PC-3 (cell line): ENCODE measurements around the gene SLC39A11. TPM values are rescaled to one million over a fixed set of nuclear protein-coding genes. Genes with fewer than 3 reads are reported as not detected.
A peak's percentile ranks its signal among the peaks of the same experiment; 100 is the strongest.

Experiments used
- ATAC-seq: fragments of 200-7000 bp; cut with Tn5 transposase; 2 replicates; pipeline ENCODE4 v1.9.1; 2020; ENCODE audit warnings: mild to moderate bottlenecking, moderate library complexity
- BruUV-seq: library from RNA; stranded (reverse); fragments of 400-500 nt; replicated peaks from 2 replicates; lab custom pipeline; 2021; lab: Mats Ljungman, UMichigan
- CTCF ChIA-PET: fragments of 300-600 bp; sonication (Branson Sonifier 250); formaldehyde crosslinking; loops from one replicate; lab custom pipeline; 2022; ENCODE audit warnings: antibody characterized with exemption; lab: Charles Lee
- POLR2A ChIA-PET: fragments of 300-600 bp; sonication (Branson Sonifier 250); formaldehyde crosslinking; loops from one replicate; lab custom pipeline; 2022; ENCODE audit warnings: antibody characterized with exemption; ENCODE audit not compliant: unreplicated experiment; lab: Charles Lee
- DNase-seq: peaks from one replicate; pipeline ENCODE4 v3.0.0-alpha.2; 2015
- H2AFZ ChIP-seq: fragments of 300-600 bp; sonication (generic); 2 replicates; pipeline ENCODE4 v1.6.0; 2016; ENCODE audit warnings: antibody characterized with exemption, low read length
- H3F3A ChIP-seq: fragments of 300-600 bp; sonication (generic); one replicate; pipeline ENCODE4 v1.6.0; 2017; ENCODE audit warnings: antibody characterized with exemption, low read length, control low read depth, mild to moderate bottlenecking; ENCODE audit not compliant: unreplicated experiment
- H3K27ac ChIP-seq: fragments of 300-600 bp; sonication (generic); 2 replicates; pipeline ENCODE4 v1.5.1; 2016; ENCODE audit warnings: mild to moderate bottlenecking, low read length
- H3K27me3 ChIP-seq: fragments of 300-600 bp; sonication (generic); 2 replicates; pipeline ENCODE4 v1.6.1; 2016; ENCODE audit warnings: low read length, mixed read lengths
- H3K36me3 ChIP-seq: fragments of 300-600 bp; sonication (generic); 2 replicates; pipeline ENCODE4 v1.6.1; 2016; ENCODE audit warnings: low read depth, mixed run types, low read length, mixed read lengths
- H3K4me1 ChIP-seq: fragments of 300-600 bp; sonication (generic); 2 replicates; pipeline ENCODE4 v1.5.1; 2016; ENCODE audit warnings: low read length; ENCODE audit not compliant: insufficient read depth
- H3K4me2 ChIP-seq: fragments of 300-600 bp; sonication (generic); 2 replicates; pipeline ENCODE4 v1.6.0; 2016; ENCODE audit warnings: low read length
- H3K4me3 ChIP-seq: fragments of 300-600 bp; sonication (generic); 2 replicates; pipeline ENCODE4 v1.5.1; 2016; ENCODE audit warnings: mild to moderate bottlenecking, low read length, mixed read lengths
- H3K79me2 ChIP-seq: fragments of 300-600 bp; sonication (generic); 2 replicates; pipeline ENCODE4 v1.6.1; 2017; ENCODE audit warnings: low read length, mixed read lengths
- H3K9ac ChIP-seq: fragments of 300-600 bp; sonication (generic); 2 replicates; pipeline ENCODE4 v1.6.0; 2016; ENCODE audit warnings: mild to moderate bottlenecking, low read length
- H3K9me2 ChIP-seq: fragments of 300-600 bp; sonication (generic); replicated peaks from 2 replicates; pipeline ENCODE4 v1.6.1; 2016; ENCODE audit warnings: mixed run types, low read length, mixed read lengths
- H3K9me3 ChIP-seq: fragments of 300-600 bp; sonication (generic); 2 replicates; pipeline ENCODE4 v1.6.1; 2016; ENCODE audit warnings: low read length, mixed read lengths
- H4K20me1 ChIP-seq: fragments of 300-600 bp; sonication (generic); 2 replicates; pipeline ENCODE4 v1.6.1; 2016; ENCODE audit warnings: low read length, mixed read lengths
- EZH2 ChIP-seq: fragments of 300-600 bp; sonication (generic); IDR thresholded peaks from one replicate; pipeline ENCODE4 v1.6.1; 2017; ENCODE audit warnings: antibody characterized with exemption, mild to moderate bottlenecking, low read length; ENCODE audit not compliant: unreplicated experiment
- EZH2phosphoT487 ChIP-seq: fragments of 300-600 bp; sonication (generic); IDR thresholded peaks from 2 replicates; pipeline ENCODE4 v1.6.1; 2018; ENCODE audit warnings: mild to moderate bottlenecking, antibody characterized with exemption, low read length, borderline replicate concordance
- intact Hi-C: fragments of 100-400 bp; cut with micrococcal nuclease; formaldehyde crosslinking; loops from 2 replicates; pipeline ENCODE4 v1.9.0; 2023
- total RNA-seq: library from RNA; depleted of rRNA; stranded (reverse); fragments of >200 nt; gene quantifications from 2 replicates; pipeline ENCODE4 v1.2.3, GENCODE V29; 2014
- TF ChIP-seq, protein P1 (sequence below): fragments of 300-600 bp; sonication (generic); conservative IDR thresholded peaks from 2 replicates; pipeline ENCODE4 v1.5.1; 2017; ENCODE audit warnings: antibody characterized with exemption, low read depth, mild to moderate bottlenecking, low read length

SLC39A11 gene
- total RNA-seq, 1 experiment from 2014 or later = 37.7 TPM

DNA sequence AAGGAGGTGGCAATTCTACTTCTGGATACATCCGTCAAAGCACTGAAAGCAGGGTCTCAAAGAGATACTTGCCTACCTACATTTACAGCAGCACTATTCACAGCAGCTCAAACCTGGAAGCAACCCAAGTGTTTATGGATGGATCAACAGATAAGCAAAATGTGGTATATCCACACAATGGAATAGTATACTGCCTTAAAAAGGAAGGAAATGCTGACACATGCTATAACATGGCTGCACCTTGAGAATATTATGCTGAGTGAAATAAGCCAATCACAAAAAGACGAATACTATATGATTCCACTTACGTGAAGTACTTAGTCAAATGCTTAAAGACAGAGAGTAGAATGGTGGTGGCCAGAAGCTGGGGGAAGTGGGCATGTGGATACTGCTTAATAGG, 336.2 kb downstream of the SLC39A11 start:
- no TSS peak for BruUV-seq
- no peaks in the 10 kb centered on the region for H3F3A ChIP-seq
- intact Hi-C loops = no loop called here
- no peaks in the 10 kb centered on the region for H3K79me2 ChIP-seq
- POLR2A ChIA-PET = no interaction called here
- no peak overlapping the region for H3K4me2 ChIP-seq
- H3K27me3 ChIP-seq = no peaks in the 10 kb centered on the region
- no peak overlapping the region for H3K4me3 ChIP-seq
- DNase-seq (no peak), ATAC-seq (no peak)
- CTCF ChIA-PET = no interaction called here
- TF ChIP-seq, protein P1, sequence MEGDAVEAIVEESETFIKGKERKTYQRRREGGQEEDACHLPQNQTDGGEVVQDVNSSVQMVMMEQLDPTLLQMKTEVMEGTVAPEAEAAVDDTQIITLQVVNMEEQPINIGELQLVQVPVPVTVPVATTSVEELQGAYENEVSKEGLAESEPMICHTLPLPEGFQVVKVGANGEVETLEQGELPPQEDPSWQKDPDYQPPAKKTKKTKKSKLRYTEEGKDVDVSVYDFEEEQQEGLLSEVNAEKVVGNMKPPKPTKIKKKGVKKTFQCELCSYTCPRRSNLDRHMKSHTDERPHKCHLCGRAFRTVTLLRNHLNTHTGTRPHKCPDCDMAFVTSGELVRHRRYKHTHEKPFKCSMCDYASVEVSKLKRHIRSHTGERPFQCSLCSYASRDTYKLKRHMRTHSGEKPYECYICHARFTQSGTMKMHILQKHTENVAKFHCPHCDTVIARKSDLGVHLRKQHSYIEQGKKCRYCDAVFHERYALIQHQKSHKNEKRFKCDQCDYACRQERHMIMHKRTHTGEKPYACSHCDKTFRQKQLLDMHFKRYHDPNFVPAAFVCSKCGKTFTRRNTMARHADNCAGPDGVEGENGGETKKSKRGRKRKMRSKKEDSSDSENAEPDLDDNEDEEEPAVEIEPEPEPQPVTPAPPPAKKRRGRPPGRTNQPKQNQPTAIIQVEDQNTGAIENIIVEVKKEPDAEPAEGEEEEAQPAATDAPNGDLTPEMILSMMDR = no peak
- TF ChIP-seq EZH2phosphoT487 (no peak), EZH2 (no peak)
- H3K4me1 ChIP-seq = peaks cover 10% of the 10 kb centered on the region
- H3K27ac ChIP-seq = no peak overlapping the region
- H3K9me2 ChIP-seq = no peaks in the 10 kb centered on the region
- no peaks in the 10 kb centered on the region for H3K9me3 ChIP-seq
- no peak overlapping the region for H2AFZ ChIP-seq
- no peak overlapping the region for H3K9ac ChIP-seq
- no peaks in the 10 kb centered on the region for H3K36me3 ChIP-seq
- H4K20me1 ChIP-seq = no peaks in the 10 kb centered on the region

- Histone ChIP-seq H3K4me2 (0 out of 2 replicates have a peak overlapping the region, but pooled peaks have one; percentile 7), H3K79me2 (no peaks in the 10 kb centered on the region), H3K27ac (peak overlapping the region; percentile 20), H3K9me2 (no peaks in the 10 kb centered on the region), H4K20me1 (no peaks in the 10 kb centered on the region), H3K9ac (no peak overlapping the region), H3F3A (no peaks in the 10 kb centered on the region), H2AFZ (peak overlapping the region; percentile 6), H3K4me1 (peaks cover 10% of the 10 kb centered on the region), H3K36me3 (no peaks in the 10 kb centered on the region), H3K4me3 (no peak overlapping the region), H3K27me3 (no peaks in the 10 kb centered on the region), H3K9me3 (no peaks in the 10 kb centered on the region)
- intact Hi-C loops = no loop called here
- ATAC-seq = peak; percentile 96
- ChIA-PET CTCF (no interaction called here), POLR2A (no interaction called here)
- peak; percentile 82 for DNase-seq
- BruUV-seq = no TSS peak
- TF ChIP-seq, protein P1 = no peak
Observed at GRCh38 chr17:72754513-72754912, 338.0 kb downstream of the SLC39A11 start.

DNA sequence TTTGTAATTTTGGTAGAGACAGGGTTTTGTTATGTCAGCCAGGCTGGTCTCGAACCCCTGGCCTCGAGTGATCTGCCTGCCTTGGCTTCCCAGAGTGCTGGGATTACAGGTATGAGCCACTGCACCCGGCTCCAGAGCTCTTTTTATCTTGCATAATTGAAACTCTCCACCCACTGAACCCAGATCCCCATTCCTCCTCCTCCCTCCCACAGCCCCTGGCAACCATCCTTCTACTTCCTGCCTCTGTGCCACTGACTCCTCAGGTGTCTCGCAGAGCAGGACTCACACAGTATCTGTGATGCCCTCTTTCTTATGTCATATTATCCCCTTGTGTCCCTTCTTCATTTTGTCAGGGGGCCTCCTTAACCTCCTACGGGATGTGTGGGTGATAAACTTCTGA, 340.7 kb downstream of the SLC39A11 start:
- BruUV-seq = no TSS peak
- Histone ChIP-seq H3K27ac (no peak overlapping the region), H2AFZ (no peak overlapping the region), H3K36me3 (no peaks in the 10 kb centered on the region), H3K9me2 (no peaks in the 10 kb centered on the region), H3K4me2 (no peak overlapping the region), H3K9ac (no peak overlapping the region), H3K79me2 (no peaks in the 10 kb centered on the region), H3K9me3 (no peaks in the 10 kb centered on the region), H3K4me3 (no peak overlapping the region), H3K4me1 (peaks cover 10% of the 10 kb centered on the region), H3F3A (no peaks in the 10 kb centered on the region), H4K20me1 (no peaks in the 10 kb centered on the region), H3K27me3 (no peaks in the 10 kb centered on the region)
- DNase-seq = no peak
- TF ChIP-seq EZH2phosphoT487 = no peak
- no peak for TF ChIP-seq EZH2
- TF ChIP-seq, protein P1 = no peak
- ChIA-PET CTCF (no interaction called here), POLR2A (no interaction called here)
- intact Hi-C loops = no loop called here
- ATAC-seq = no peak
